ENCODE measurements around the gene TMED7. TPM values are rescaled to one million over a fixed set of nuclear protein-coding genes. Genes with fewer than 3 reads are reported as not detected.

Gene TMED7
- total RNA-seq, 1 donor from 2014 or later, result 66.7 TPM

DNA sequence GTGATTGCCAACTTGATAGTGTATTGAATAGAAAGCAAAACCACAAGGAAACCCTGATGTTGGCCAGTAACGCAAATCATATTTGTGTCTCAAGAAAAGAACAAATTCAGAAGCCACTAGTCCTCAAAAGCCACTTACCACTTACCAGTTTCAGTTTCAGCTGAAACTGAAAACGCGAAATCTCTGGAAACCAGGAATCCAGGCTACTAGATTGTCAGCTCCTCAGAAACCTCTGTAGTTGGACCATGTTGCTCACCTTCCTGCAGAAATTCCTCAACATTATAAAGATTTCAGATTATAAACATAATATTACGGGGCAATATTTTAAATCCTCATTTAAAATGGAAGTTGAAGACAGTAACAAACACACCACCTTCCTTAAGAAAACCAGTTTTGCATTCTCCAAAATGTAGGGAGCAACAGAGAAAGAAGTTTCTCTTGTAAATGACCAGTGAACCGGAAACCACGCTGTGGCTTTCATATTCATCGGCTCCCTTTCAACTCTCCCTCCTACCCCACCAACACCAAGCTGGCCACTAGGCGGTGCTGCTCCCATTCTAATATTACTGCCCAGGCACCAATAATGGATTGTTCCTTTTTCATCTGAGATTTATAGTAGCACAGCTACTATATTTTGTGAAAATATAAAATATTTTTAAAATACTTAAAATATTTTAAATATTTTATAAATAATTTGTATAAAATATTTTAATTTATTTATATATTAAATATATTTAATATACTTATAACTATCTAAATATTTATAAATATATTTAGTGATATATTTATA, 8.7 kb upstream of the TMED7 start:
- intact Hi-C loops (cut with micrococcal nuclease), result no loop called here
- DNase-seq, result peak; percentile 91
- ATAC-seq, result peak; percentile 99

DNA sequence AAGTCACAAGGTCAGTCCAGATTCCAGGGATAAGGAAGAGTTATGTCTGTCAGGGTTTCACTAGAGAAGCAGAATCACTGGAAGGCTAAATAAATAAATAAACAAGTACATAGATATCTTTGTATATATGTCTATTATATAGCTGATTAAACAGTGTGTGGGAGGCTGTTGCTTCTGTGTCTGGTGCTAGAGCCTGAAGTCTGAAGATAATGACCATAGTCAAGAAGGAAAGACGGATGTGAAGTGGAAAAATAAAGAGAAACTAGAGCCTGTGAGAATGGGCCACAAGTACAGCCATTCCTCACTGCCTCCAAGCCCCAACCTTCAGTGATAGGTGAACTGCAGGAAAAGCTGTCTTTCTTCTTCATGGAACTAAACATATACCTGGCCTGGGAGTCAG, 4.1 kb upstream of the TMED7 start:
- intact Hi-C loops (cut with micrococcal nuclease), result no loop called here
- DNase-seq, result no peak
- ATAC-seq, result no peak

DNA sequence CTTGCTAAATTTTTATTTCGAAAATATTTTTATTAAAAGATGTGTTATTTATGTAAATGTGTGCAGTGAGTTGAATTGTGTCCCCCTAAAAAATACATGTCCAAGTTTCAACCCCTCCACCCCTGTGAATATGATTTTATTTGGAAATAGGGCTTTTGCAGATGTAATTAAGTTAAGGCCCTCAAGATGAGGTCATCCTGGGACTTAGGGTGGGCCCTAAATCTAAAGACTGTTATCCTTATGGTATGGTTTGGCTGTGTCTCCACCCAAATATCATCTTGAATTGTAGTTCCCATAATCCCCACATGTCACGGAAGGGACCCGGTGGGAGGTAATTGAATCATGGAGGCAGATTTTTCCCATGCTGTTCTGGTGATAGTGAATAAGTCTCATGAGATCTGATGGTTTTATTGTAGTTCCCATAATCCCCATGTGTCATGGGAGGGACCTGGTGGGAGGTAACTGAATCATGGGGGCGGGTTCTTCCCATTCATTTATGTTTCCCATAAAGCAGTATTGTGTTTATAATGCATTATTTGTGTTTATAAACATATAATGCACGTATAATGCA, 1.5 kb upstream of the TMED7 start:
- no peak for DNase-seq
- no peak for ATAC-seq
- intact Hi-C loops (cut with micrococcal nuclease), result no loop called here

DNA sequence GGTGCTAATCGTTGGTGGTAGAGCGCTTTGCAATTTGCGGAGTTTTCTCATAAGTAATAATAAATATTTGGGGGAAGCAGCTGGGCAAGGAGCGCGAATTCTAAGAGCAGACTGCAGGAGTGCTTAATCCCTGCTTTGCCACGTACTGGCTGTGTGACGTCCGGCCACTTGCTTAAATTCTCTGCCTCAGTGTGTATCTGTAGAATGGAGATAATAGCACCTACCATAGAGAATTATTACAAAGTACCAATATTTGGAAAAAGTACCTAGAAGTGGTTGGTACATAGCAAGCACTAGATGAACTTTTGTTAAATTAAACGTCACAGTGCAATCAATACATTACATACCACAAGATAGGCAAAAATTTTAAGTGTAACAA, 598 bp upstream of the TMED7 start:
- intact Hi-C loops (cut with micrococcal nuclease), result no loop called here
- DNase-seq, result no peak
- peak; percentile 41 for ATAC-seq

DNA sequence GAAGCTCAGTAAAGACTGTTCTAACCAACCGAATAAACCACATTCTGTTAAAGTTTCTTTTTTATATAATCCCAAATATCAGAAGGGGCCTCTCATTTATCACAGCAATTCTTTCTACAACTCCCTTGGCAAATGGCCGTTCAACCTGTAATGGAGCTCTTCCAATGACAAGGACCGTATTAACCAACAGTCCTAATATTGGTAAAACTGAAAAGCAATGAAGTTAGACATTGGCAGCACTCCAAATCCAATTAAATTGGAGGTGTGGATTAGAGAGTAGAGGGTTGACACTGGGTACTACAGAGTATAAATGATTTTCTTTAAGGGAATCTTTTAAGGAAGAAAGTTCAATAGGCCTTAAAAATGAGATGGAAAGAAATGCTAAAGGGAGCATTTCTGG, 842 bp downstream of the TMED7 start:
- DNase-seq (no peak), ATAC-seq (no peak)
- intact Hi-C loops (cut with micrococcal nuclease), result no loop called here

DNA sequence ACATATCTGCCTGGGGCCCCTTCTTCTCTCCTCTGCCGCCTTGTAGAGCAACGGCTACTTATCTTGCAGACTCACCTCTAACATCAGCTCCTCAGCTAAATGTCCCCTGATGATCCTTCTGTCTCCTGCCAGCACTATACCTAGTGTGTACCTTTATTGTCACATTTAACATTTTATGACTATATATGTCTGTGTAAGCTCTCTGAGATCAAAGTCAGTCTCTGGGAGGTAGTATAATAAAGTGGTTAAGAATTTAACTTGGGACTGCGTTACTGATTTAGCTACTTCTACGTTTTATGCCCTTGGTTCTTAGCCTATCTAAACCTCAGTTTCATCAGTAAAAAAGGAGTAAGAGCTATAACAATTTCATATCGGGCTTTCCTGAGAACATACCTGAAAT, 2.2 kb downstream of the TMED7 start:
- intact Hi-C loops (cut with micrococcal nuclease), result no loop called here
- DNase-seq (no peak), ATAC-seq (no peak)

DNA sequence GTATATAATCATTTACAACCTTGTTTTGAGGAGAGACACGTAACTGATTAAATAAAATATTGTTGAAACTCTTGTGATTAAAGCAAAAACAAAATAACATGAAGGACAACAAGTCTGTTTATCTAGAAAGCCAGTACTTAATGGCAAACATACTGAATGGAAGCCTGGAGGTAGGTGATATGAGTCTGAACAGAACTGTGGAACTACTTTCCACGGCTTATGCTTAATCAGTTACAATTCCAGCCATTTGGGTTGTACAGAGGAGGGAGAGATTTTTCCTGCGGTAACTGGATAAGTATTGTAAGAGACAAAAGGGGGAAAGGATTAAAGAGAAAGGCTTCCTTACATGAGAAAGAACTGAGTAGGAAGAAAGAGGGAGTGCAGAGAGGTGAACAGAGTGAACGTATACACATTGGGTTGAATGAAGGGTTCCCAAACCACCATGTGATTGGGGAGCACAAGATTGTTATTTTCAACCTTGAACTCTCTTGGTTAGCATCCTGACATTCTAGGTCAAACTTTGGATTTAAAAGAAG, 4.4 kb downstream of the TMED7 start:
- intact Hi-C loops (cut with micrococcal nuclease), result no loop called here
- DNase-seq (no peak), ATAC-seq (no peak)

DNA sequence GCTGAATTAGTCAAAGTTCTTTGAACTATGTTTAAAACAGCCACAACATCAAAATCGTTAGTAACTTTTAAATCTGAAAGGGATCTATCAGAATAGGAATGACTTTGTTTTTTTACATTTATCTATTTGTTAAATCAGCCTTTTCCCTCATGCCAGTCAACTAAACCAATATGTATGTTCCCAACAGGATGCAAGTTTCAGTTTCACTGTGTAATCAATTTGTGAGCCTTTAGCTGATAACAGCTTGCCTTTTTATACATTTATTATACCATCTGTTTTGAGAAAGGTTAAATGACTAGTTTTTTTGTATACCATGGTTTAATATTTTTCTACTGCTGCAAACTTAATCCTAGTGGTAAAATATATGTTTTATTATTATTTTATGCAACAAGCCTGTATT, 8.9 kb downstream of the TMED7 start:
- intact Hi-C loops (cut with micrococcal nuclease), result no loop called here
- ATAC-seq (no peak), DNase-seq (no peak)

DNA sequence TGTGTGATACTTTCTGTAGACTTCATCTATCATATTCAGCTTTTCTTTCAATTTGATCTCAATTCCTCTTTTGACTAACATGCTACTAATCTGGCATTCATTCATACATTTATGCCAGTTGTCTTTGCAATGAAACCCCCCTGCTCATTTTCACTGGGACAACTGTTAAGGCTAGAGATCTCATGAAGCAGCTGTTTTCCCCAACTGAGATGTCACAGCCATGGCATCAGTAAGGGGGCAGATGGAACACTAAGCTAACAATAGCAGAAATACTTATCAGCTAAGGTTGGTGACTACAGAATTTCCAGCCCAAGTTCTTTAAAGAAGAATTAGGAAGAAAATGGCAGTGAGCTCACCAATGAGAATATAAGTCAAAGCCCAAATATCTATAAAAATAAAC, 9.4 kb downstream of the TMED7 start:
- peak; percentile 27 for ATAC-seq
- intact Hi-C loops (cut with micrococcal nuclease), result no loop called here

DNA sequence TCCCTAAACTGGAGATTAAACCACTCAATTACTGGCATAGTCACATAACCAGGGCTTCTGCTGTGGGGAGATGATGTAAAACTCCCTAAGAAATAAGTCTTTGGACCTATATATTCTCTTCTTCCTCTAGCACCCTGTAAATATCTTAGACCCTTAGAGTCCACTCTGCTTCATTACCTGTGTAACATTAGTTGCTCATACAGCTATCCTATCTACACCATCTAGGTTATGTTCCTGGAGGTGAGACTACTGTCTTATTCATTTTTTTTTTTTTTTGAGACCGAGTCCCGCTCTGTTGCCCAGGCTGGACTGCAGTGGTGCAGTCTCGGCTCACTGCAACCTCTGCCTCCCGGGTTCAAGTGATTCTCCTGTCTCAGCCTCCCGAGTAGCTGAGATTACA, 14.0 kb downstream of the TMED7 start:
- DNase-seq (no peak), ATAC-seq (no peak)
- intact Hi-C loops (cut with micrococcal nuclease), result no loop called here

More for the DNA sequence above, 9.4 kb downstream of the TMED7 start:
- no peak for DNase-seq

DNA sequence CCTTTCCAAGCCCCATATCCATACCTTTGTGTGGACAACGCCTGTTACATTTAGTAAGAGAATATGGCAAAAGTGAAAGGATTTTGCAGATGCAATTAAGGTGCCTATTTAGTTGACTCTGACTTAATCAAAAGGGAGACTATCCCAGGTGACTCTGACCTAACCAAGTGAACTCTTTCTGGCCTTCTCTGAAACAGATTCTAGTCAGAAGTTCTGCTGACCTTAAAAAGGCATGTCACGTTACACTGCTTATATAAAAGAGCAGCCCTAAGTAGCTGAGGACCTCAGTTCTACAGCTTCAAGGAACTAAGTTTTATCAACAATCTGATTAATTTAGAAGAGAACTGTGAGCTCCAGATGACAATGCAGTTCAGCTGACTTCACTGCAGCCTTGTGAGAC, 17.9 kb downstream of the TMED7 start:
- intact Hi-C loops (cut with micrococcal nuclease), result no loop called here
- no peak for DNase-seq
- ATAC-seq, result peak; percentile 34

DNA sequence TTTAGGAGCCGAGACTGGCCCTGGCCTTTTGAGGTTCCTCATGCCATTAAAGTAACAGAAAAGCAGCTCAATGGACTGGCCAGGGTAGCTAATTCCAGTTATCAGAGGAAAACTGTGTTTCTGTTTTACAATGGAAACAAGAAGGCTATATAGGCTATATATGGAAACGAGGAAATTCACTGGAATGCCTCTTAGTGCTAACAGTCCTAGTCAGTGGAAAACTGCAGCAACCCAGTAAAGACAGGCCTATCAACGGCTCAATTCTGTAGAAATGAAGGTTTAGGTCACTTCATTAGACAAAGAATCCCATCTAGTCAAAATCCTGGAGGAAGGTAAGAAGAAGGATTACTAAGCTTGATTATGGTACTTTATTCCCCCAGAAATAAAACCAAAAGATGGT, 20.4 kb downstream of the TMED7 start:
- no peak for DNase-seq
- intact Hi-C loops (cut with micrococcal nuclease), result no loop called here
- ATAC-seq, result no peak

DNA sequence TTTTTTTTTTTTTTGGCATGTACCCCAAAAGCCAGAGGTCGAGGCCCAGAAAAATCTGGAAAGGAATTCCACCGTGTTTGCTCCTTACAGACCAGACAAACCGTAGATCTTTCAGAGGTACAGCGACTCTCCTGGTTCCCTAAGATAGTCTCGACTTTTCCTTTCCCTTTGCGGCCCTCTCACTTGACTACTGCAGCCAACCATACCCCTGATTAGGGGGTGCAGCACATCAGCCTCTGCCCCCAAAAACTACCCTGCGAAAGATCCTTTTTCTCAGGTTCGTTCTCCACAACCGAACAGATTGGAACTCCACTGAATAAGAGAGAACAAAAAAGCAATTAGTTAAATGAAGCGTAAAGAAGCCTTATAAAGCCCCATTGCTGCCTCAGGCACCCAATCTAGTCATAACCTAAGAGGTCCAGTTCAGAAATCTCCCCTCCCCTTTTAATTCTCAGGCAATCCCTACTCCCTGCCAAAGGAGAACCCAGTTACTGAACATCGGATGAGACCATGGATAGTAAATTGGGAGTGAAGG, 23.2 kb downstream of the TMED7 start:
- intact Hi-C loops (cut with micrococcal nuclease), result no loop called here
- peak; percentile 26 for ATAC-seq
- no peak for DNase-seq

DNA sequence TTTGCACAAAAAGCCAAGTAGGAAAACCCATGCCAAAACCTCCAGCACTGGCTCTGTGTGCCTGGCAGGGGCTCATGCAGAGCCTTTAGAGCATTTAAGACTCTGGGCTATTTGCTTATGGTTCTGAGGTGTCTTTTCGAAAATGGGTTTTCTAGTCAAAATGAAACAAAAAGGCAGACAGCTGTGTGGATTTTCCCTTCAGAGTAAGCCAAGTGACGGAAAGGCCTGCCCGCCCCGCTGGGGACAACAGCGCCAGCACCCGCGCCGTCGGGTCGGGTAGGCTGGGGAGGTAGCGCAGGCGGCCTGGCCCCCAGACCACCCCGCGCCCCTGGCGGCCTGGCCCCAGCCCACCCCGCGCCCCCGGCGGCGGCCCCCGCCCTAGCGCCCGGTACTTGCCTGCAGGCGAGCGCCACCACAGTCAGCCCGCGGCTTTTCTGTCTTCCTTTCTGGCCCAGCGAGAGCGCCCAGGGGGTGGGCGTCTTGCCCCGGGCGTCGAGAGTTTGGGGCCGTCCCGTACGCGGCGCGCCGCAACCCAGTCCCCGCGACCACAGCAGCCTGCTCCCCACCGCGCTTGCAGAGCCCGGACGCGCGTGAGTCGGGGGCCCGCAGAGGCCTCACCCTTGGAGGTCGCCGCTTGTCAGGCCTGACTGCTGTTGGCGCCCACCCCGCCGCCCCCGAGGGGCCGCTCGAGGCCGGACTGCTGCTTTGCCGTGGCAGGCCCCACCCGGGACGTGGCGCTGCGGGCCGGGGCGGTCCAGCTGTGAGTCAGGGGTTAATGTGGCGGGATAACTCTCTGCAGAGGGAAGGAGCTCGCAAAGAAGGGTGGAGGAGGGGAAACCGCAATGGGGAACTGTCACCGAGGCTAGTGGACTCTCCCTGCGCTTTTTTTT, 23.9 kb downstream of the TMED7 start, which contains the start of gene TICAM2:
TSS of gene TICAM2 (minus strand) at position 779 of the 890 bp plus-strand sequence. CDS start 21,223 bp downstream, outside the sequence.
- DNase-seq (peak; percentile 80), ATAC-seq (peak; percentile 86)
- intact Hi-C loops (cut with micrococcal nuclease), result no loop called here

DNA sequence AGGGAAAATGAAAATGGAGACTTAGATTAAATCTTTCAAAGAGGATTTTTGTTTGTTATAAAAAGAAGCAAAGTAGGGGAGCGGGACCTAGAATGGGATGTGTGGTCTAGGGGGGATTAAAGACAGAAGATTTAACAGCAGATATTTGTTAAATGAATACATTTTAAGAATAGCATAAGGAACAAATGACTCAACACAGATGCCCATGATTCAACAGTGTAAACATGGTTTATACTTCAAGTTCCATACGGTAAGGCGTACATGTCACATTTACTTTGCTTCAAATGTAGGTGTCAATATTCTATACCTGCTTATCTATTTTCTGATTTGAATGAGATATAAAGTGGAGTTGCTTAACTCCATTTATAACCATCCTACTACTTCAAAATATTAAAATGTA, 25.1 kb downstream of the TMED7 start:
- intact Hi-C loops (cut with micrococcal nuclease), result no loop called here
- ATAC-seq (no peak), DNase-seq (no peak)

DNA sequence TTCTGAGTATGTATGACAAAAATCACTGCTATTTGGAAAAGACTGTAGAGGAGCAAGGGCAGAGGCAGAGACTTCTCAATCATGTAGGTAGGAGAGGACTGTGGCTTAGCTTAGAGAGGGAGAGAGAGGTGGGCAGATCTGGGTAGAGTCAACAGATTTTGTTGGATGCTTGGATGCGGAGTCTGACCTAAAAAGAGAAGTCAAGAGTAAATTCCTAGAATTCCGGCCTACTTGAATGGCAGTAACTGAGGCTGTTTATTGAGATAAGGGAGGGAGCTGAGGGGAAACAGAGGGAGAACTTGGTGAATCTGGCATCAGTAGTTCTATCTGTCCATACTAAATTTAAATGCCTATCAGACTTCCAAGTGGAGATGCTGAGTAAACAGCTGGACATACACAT, 25.9 kb downstream of the TMED7 start:
- no peak for DNase-seq
- intact Hi-C loops (cut with micrococcal nuclease), result no loop called here

DNA sequence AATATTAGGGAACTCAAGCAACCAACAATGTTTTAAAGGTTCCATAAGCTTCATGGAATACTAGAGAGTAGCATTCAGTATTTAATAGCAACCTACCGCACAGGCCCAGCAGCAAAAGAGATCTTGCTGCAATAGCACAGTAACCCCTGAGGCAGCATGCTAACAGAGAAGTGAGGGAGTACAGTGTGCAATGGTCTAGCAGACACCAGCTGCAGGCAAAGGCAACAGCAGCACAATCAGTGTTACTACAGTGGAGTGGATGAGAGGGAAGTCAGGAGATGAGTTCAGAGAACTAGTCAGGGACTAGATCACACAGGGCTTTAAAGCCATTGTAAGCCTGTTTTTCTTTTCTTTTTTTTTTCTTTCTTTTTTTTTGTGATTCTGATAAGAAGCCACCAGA, 26.3 kb downstream of the TMED7 start:
- intact Hi-C loops (cut with micrococcal nuclease), result no loop called here
- DNase-seq (peak; percentile 30), ATAC-seq (peak; percentile 52)

More for the DNA sequence above, 25.9 kb downstream of the TMED7 start:
- ATAC-seq, result no peak

DNA sequence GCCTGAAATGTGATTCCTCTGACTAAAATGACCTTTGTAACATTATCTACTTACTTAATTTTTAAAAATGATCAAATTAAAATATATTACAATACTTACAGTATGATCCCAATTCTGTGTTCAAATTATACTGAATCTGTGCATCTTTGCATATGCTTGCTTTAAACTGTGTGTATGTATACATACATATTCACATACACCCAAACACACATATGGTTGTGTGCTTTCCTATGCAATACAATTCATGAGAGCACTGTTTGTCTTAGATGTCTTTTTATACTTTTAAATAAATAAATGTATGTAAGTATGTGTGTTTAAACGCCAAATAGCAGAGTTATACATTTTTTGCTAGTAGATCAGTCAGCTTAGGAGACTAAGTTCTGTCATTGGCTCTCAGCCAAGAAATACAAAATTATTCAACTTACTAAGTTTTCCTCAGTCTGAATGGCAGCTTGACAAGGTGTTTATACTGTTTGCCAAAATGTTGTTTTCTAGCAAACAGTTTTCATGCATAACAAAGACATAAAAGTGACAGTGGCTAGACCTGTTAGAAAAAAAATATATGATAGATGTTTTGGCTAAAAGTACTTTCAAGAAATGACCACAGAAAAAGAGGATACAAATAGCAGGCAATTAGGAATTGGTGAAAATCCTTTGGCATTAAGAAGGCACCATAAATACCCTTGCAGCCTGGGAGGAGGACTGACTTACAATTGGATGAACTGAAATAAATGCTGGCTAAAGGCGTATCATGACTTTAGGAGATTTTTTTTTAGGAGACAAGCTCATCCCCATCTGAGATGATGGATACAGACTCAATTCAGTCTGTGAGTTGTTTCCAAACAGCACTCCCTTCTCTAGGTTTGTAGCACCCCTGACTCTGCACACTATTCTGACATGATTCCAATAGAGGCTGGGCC, 31.4 kb downstream of the TMED7 start:
- no peak for ATAC-seq
- intact Hi-C loops (cut with micrococcal nuclease), result no loop called here

DNA sequence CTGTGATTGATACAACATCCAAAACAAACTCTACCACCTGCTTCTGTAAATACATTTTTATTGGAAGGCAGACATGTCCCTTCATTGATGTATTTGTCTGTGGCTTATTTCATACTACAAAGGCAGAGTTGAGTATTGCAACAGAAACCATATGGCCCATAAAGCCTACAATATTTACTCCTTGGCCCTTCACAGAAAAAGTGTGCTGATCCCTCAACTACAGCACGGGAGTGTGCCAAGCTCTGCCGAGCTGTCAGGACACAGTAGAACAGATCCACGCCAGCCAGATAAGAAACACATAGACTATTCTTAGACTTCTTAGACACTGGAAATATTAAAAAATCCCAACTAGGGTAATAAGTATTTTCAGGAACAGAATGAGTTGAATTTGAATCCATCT, 36.8 kb downstream of the TMED7 start:
- ATAC-seq (peak; percentile 85), DNase-seq (peak; percentile 57)
- intact Hi-C loops (cut with micrococcal nuclease), result no loop called here

More for the DNA sequence above, 31.4 kb downstream of the TMED7 start:
- no peak for DNase-seq

Data from left ventricle myocardium superior (tissue), 1 donor.